ENCODE results near the gene ETV1.
A peak's percentile ranks its signal among the peaks of the same experiment; 100 is the strongest.
"Not testable (repeated sequence)": the region's sequence is repeated elsewhere in the genome, so short reads cannot be mapped to it uniquely, and the experiment has no call there.

The ETV1 gene

DNA sequence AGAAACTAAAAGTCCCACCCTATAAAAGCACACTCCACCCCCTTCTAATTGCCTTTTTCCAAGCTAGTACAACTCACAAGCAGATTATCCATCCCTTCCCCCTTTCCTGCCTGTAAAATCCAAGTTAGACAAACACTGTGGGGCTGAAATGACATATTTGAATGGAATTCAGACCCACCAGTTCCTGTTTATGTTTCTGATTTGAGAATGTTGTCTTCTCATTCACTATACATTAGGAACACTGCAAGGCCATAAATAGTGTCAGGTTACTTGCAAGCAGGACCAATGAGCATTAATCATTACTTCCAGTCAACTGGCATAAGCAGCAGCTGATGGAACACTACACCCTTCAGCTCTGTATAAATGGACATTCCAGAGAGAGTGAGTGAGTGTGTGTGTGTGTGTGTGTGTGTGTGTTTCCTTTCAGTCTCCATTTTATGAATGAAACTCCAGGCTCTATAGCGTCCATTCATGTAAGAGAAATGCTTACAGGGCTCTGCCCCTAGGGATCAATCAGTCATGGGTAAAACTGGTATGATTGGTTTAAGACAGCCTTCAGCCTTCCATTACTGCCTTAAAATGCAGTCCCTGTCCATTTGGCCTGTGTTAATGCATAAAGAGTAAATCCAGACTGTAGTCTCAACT lies 69.3 kb downstream of the ETV1 start:
- no peak for DNase-seq

- not testable (repeated sequence) for DNase-seq
Measured at GRCh38 chr7:13918333-13918732, 71.1 kb downstream of the ETV1 start.

DNA sequence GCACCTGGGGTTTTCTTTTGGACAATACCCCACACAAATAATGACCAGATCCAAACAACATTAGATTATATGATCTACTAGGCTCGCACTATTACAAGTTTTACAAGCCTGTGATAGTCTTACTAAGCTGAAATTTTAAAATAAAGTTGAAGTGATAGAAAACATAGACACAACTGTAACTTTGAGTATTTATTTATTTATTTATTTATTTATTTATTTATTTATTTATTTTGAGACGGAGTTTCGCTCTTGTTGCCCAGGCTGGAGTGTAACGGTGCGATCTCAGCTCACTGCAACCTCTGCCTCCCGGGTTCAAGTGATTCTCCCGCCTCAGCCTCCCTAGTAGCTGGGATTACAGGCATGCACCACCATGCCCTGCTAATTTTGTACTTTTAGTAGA lies 72.4 kb downstream of the ETV1 start:
- DNase-seq = not testable (repeated sequence)

- DNase-seq = no peak
Measured at GRCh38 chr7:13915891-13916290, 73.6 kb downstream of the ETV1 start.

DNA sequence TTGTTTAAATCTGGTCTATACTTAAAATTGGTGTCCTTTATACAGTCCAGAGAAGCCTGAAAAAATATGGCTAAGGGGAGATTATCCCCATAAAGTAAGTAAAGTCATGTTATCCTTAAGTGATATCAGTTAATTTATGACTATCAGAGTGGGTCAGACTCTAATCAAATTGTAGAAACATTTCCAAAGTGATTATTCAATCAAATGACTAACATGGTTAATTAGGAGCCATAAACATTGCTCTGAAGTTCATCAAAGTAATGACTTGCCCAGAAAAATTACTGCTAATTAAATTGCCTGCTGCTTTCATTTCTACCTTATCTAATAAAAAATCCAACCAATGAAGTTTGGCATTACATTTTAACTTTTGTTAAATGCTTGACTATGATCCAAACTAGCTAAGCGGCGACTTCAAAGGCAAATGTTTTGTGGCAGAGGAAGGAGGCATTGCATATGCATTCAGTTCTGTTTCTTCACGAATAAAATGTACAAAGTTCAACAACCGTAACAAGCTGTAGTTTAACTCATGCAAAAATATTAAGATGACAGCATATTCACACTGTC lies 76.7 kb downstream of the ETV1 start:
- DNase-seq = no peak

DNA sequence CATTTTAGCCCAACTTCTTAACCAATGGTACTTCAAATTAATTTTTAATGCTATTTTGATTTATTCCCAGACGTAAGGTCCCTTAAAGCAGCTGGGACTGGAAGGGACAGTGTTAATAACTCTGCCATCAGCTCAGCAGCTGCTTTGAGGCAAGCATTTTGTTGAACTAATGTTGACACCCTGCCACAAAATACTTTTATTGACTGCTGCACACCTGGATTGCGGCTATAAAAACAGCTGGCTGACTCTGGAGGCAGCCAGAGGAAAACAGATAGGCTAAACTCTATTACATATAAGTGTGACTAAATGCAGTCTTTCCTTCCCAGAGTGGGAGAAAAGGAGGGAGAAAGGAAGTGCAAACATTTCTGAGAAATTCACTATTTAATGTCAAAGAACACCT lies 77.6 kb downstream of the ETV1 start:
- no peak for DNase-seq

DNA sequence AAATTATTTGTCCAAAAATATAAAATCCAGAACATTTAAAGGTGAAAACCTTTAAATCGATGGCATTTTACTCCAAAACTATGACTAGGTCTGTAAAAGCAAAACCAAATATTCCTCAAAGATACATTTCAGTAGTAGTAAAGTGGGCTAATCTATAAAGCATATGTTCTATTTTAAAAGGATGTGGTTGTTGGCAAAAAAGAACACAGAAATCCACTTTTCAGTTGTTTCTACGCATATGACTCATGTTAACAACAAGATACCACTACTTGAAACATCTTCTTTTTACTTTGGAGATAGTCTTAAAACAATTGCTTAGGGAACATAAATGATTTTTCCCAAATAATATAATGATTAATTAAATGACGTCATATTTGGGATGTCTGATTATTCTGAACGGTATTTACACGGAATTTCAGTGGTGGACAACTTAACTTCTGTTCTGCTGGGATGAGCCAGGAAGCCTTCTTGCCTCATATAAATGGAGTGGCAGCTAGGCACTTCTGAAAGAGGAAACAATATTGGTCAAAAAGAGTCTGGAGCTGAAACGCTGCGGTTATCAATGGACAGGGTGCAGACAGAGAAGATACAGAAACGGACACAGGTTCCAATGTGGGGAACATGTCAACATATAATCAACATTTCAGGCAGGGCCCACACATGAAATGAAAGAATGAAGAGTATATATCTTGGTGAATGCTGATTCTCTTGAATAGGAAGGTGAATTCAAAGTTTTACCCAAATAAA lies 78.5 kb downstream of the ETV1 start:
- DNase-seq = peak; percentile 22

GRCh38 chr7:13908667-13909397 lies 80.6 kb downstream of the ETV1 start:
- peak; percentile 55 for DNase-seq

- DNase-seq = no peak
Measured at GRCh38 chr7:13907831-13908230, 81.6 kb downstream of the ETV1 start.

GRCh38 chr7:13904689-13905088 lies 84.8 kb downstream of the ETV1 start:
- no peak for DNase-seq

DNA sequence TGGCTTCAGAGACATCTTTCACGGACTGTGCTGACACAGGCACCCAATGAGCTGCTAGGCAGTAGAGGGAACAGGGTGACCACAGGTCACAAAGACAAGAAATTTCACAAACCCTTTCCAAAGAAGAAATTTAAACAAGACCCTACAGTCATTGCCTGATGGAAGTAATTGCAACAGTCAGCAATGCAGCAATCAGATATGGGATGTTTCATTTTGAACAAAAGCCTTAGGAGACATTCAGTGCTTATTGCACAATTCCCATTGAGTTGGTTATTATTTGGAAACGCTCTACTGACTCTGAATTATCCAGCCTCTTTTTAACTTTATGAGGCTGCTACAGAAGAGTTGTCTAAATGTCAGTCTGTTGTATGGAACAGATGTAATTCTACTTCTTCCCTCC lies 85.5 kb downstream of the ETV1 start:
- no peak for DNase-seq

- no peak for DNase-seq
Measured at GRCh38 chr7:13901577-13901976, 87.9 kb downstream of the ETV1 start.

DNA sequence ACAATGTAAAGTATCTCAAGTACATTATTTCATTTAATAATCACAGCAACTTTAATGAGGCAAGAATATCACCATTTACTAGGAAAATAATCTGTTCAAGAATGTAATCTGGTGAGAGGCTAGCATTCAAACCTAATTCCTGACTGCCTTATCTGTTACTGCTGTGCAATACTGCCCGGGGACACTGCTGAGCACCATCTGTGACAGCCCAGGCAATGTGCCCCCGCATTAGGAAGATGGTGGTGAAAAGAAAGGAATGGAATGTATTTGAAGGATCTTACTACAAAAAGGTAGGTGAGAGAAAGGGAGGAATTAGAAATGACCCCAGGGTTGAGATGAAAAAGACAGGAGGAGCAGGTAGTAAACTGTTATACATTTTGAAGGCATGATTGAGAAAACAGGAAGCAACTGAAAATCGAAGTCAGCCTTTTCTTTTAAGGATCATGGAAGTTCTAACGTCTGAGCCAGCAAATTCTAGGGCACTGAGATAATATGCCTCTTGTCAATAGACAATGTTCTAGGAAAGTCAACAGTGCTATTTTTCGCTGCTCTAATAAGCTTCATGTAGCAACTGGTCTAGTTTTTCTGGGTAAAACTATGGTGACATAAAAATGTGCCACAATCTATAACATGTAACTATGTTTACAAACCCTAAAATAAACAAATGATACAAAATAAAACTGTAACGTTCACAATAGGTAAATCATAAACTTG lies 90.4 kb downstream of the ETV1 start:
- no peak for DNase-seq

DNA sequence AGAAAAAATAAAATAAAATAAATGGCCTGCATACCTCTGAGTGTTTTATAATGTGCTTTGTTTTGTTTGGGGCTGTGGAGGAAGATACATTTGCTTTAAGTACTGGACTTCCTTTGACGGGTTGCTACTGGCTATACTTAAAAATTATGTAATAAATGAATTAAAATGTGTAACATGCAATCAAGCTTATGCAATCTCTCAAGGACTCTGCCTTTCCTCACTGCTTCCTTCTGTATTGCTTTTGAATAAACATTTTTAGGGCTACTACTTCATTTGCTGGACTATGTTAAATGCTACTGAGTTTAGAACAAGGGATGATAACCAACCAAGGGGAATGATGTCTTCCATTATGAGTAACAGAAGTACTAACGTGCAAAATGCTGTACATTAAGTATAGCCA lies 91.6 kb downstream of the ETV1 start:
- DNase-seq = no peak

- no peak for DNase-seq
Measured at GRCh38 chr7:13894954-13895353, 94.5 kb downstream of the ETV1 start.

DNA sequence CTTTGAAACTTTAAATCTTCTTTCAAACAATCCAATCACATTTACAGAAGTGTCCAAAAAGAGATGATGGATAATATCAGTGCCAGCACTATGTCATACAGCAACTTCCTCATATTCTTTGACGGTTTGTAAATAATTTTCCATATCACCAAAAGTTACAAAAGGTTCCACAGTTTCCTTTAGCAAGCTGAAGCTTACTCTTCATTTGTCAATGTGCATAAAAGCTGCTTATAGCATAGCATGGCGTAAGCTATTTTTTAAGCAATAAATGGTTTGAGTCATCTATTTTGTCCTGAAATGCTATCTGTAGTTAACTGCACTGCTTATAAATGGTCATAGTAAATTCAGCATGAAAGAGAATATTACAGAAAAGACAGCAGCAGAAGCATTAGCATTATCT lies 95.1 kb downstream of the ETV1 start:
- no peak for DNase-seq

DNA sequence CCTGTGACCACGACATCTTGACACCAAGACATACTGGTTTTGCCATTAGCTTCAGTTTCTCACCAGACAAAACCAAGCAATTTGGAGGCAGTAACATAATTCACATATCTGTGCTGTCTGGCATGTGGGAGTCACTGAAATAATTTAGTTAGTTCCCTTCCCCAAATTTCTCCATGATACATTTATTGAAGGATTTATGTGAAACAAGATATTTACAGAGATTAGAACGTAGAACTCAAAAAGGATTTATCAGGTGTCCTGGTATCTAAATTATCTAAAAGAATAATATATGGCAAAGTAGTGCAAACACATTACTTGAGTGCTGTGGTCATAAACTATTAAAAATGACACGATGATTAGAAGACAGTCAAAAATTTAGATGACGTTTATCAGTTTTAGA lies 98.7 kb downstream of the ETV1 start:
- DNase-seq = no peak

DNA sequence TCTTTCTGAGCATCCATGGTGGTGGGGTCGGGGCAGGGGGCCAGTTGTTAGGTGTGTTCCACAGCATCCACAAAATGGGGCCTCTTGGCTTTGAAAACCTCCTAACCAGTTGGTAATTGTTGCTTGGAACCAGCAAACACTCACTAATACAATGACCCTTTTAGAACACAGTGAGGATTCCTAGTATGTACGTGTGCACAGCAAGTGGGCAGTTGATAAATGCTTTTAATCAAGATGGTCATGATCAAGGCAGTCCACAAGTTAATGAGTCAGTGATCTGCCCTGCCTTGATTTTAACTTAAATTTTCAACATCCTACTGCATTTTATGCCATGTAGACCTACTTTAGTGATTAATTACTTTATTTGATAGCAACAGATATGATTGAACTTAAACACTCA lies 103.1 kb downstream of the ETV1 start:
- no peak for DNase-seq

DNA sequence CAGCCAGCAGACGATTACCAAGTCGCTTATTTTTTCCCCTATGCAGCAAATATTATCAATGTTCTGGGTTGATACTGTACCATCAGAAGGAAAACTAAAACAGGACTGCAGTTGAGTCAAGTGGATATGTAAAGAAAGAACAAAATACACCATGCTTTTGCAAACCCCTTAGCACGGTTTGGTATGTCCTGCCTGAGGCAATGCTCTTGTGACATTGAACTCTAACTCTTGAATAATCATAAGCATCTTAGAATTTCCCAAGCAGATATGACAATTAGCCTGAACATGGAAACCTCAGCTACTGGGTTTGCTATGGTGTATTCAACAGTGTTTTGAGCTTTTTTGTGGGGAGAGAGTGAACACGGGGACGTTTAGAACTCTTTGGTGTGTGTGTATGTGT lies 107.4 kb downstream of the ETV1 start:
- no peak for DNase-seq

GRCh38 chr7:13880789-13881188 lies 108.7 kb downstream of the ETV1 start:
- DNase-seq = no peak

DNA sequence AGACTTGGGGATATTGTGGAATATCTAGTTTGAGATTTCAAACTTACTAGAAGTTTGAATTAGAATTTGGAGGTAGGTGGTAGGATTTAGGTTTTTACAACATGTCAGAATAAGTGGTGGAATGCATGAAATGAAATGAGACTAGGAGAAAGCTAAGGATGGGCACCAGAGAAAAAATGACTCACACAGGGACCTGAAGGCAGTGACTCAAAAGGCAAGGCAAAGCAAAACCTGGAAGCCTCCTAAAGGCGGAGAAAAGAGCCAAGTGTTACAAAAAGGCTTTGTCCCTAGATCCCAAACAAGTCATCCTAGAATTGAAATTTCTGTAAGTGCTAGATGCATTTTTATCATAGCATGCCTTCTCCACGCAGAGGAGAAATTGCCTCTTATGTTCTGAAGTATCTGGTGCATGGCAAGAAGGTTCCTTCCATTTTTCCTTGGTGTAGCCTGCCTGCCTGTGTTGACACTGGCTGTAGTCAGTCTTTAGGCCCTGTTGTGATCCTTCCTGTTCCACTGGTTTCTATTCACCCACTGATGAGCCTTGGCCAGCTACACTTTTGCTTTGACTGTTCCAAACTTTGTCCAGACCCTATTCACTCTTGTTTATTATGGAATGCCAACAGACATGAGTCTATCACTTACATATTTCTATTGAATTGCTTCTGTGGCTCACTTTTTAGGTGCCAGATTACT lies 109.3 kb downstream of the ETV1 start:
- no peak for DNase-seq

DNA sequence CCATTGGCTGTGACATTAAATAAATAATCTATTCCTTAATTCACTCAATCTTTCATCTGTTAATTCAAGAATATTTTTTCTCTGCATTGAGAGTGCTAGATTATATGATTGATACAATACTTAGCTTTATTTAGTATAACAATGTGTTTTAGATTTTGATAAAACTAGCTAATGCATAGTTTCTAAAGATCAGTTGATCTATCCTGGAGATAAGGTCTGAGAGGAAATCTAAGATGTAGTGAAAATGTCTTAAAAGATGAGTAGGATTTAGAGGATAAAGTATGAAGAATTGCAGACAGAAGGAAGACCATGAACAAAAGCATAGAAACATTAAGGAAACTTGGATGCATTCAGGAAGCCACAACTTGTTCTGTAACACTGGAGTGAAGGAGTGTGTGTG lies 110.3 kb downstream of the ETV1 start:
- no peak for DNase-seq

DNA sequence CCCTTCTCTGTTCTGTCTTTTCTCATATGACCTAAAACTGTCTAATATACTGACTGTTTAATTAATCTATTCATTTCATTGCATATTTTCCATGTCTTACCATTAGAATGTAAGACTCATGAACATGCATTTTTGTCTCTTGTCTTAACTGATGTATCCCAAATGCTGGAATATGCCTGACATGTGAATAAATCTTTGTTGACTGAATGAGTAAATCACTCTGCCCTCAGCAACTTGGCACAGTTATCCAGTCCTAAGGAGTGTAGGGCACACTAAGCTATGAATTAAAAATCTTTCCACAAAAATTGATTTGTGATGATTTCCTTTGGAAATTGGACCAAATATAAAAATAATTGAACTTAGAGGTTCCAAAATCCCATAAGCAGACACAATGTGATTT lies 111.3 kb downstream of the ETV1 start:
- no peak for DNase-seq
